GM12891 (cell line): ENCODE results near the gene SLC44A4.
"Not testable (repeated sequence)": the region's sequence is repeated elsewhere in the genome, so short reads cannot be mapped to it uniquely, and the experiment has no call there.

Experiments
- PAX5 ChIP-seq: IDR thresholded peaks from 2 replicates; pipeline ENCODE4 v1.6.1; 2011; ENCODE audit warnings: low read length, moderate library complexity, mild to moderate bottlenecking; ENCODE audit not compliant: insufficient read depth, severe bottlenecking
- POLR2A ChIP-seq: IDR thresholded peaks from 2 replicates; pipeline ENCODE4 v1.6.1; 2011; ENCODE audit warnings: low read depth, low read length, control low read depth
- POLR2AphosphoS5 ChIP-seq: IDR thresholded peaks from 2 replicates; pipeline ENCODE4 v1.6.1; 2011; ENCODE audit warnings: low read depth, low read length, control low read depth
- POU2F2 ChIP-seq: IDR thresholded peaks from 2 replicates; pipeline ENCODE4 v1.6.1; 2011; ENCODE audit warnings: low read depth, mild to moderate bottlenecking, control low read depth, low read length, moderate library complexity
- SPI1 ChIP-seq: IDR thresholded peaks from 2 replicates; pipeline ENCODE4 v1.6.1; 2011; ENCODE audit warnings: low read depth, low read length, control low read depth
- TAF1 ChIP-seq: IDR thresholded peaks from 2 replicates; pipeline ENCODE4 v1.6.1; 2011; ENCODE audit warnings: low read depth, low read length, control low read depth

GRCh38 chr6:31817133-31817928 lies 61.5 kb downstream of the SLC44A4 start:
- TF ChIP-seq POLR2A, POU2F2, POLR2AphosphoS5, TAF1, SPI1, PAX5: not testable (repeated sequence)
